Activated CD4-positive, alpha-beta T cell treated with anti-CD3 and anti-CD28 coated beads, Interleukin-2, amount 50 U/mL, for 4 hours (primary cell): ENCODE data around the gene C13orf46.
A peak's percentile ranks its signal among the peaks of the same experiment; 100 is the strongest.
"Not testable (repeated sequence)": the region's sequence is repeated elsewhere in the genome, so short reads cannot be mapped to it uniquely, and the experiment has no call there.

Experiments
- DNase-seq, 2 experiments: peaks; one replicate each; pipeline ENCODE4 v3.0.0-alpha.2; 2020

Gene C13orf46

GRCh38 chr13:113973218-113974164, at the start of gene C13orf46:
TSS of gene C13orf46 (minus strand) at chr13:113974076. CDS start at chr13:113973997, 79 bp downstream.
- no peak for DNase-seq

GRCh38 chr13:114022876-114023275, 49.0 kb upstream of the C13orf46 start:
- no peak for DNase-seq

- no peak for DNase-seq
Observed at GRCh38 chr13:114022309-114022669, 48.4 kb upstream of the C13orf46 start.

GRCh38 chr13:114021464-114022308, 47.8 kb upstream of the C13orf46 start:
- DNase-seq, result no peak

GRCh38 chr13:114020750-114021463, 47.0 kb upstream of the C13orf46 start:
- DNase-seq, result no peak

GRCh38 chr13:114020134-114020533, 46.3 kb upstream of the C13orf46 start:
- DNase-seq, result not testable (repeated sequence)

GRCh38 chr13:114019367-114019766, 45.5 kb upstream of the C13orf46 start:
- DNase-seq, result peak; percentile 20 to 31

- no peak for DNase-seq
Observed at GRCh38 chr13:114018461-114019055, 44.7 kb upstream of the C13orf46 start.

- no peak for DNase-seq
Observed at GRCh38 chr13:114017966-114018365, 44.1 kb upstream of the C13orf46 start.

GRCh38 chr13:114017028-114017630, 43.3 kb upstream of the C13orf46 start:
- no peak for DNase-seq

GRCh38 chr13:114016321-114017027, 42.6 kb upstream of the C13orf46 start:
- no peak for DNase-seq

- no peak for DNase-seq
Observed at GRCh38 chr13:114015969-114016295, 42.1 kb upstream of the C13orf46 start.

- no peak for DNase-seq
Observed at GRCh38 chr13:114015111-114015968, 41.5 kb upstream of the C13orf46 start.

GRCh38 chr13:114013952-114014629, 40.2 kb upstream of the C13orf46 start:
- DNase-seq, result no peak

GRCh38 chr13:114013336-114013735, 39.5 kb upstream of the C13orf46 start:
- DNase-seq, result no peak

GRCh38 chr13:114012921-114013320, 39.0 kb upstream of the C13orf46 start:
- no peak for DNase-seq

- no peak for DNase-seq
Observed at GRCh38 chr13:114012141-114012540, 38.3 kb upstream of the C13orf46 start.

GRCh38 chr13:114011226-114011625, 37.4 kb upstream of the C13orf46 start:
- no peak for DNase-seq

GRCh38 chr13:114010401-114011101, 36.7 kb upstream of the C13orf46 start:
- no peak for DNase-seq
